ENCODE results near the gene ZKSCAN1.

The ZKSCAN1 gene

DNA sequence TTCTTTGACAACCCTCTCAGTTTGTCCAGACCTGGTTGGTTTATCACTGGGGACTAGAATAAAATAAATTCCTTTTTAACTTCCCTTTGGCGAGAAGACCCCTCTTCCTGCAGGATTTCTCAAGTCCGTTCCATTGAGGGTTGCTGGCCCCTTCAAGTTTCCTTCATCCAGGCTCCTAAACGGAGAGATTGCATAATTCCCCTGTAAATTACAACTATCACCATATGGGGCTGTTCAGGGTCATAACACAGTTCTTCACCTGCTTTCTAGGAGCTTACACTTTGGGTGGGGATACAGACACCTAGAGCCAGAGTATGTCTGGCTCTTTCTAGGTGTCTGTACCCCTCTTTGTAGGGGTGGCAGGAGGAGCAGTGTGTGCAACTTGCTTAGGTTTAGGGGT lies 70.1 kb downstream of the ZKSCAN1 start:
- no peak for DNase-seq

DNA sequence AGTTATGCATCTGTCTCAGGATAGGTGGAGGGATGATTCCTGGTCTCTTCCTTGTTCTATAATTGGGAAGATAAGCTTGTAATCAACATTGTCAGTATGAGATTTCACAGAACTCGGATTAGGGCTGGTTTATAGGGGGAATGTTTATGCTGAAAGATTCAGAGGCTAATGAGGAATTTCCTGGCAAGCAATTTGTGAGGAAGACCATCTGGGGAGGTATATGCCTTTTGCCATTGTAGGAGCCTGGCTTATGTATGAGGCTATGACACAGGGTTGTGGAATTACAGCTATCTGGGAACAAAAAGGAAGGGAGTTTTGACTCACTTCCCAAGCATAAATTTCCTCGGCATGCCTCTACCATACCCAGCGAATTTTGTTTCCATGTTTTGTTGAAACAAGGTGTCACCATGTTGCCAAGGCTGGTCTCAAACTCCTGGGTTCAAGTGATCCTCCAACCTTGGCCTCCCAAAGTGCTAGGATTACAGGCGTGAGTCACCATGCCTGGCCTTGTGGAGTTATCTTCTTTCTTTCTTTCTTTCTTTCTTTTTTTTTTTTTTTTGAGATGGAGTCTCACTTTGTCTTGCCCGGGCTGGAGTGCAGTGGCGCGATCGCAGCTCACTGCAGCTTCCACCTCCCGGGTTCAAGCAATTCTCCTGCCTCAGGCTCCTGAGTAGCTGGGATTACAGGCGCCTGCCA lies 71.8 kb downstream of the ZKSCAN1 start:
- no peak for DNase-seq

DNA sequence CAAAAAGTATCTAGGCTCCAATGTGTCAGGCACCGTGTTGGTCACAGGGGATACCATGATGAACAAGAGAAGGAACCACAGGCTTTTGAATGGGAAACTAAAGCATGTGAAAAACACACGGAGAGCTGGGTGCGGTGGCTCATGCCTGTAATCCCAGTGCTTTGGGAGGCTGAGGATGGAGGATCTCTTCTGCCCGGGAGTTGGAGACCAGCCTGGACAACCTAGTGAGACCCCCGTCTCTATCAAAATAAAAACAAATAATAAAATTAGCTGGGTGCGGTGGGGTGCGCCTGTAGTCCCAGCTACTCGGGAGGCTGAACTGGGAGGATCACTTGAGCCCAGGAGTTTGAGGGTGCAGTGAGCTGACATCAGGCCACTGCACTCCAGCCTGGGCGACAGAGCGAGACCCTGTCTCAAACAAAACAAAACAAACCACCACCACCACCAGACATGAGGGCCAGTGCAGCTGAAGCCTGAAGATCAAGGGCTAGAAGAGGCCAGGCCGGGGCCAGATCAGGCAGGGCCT lies 72.8 kb downstream of the ZKSCAN1 start:
- DNase-seq = no peak

DNA sequence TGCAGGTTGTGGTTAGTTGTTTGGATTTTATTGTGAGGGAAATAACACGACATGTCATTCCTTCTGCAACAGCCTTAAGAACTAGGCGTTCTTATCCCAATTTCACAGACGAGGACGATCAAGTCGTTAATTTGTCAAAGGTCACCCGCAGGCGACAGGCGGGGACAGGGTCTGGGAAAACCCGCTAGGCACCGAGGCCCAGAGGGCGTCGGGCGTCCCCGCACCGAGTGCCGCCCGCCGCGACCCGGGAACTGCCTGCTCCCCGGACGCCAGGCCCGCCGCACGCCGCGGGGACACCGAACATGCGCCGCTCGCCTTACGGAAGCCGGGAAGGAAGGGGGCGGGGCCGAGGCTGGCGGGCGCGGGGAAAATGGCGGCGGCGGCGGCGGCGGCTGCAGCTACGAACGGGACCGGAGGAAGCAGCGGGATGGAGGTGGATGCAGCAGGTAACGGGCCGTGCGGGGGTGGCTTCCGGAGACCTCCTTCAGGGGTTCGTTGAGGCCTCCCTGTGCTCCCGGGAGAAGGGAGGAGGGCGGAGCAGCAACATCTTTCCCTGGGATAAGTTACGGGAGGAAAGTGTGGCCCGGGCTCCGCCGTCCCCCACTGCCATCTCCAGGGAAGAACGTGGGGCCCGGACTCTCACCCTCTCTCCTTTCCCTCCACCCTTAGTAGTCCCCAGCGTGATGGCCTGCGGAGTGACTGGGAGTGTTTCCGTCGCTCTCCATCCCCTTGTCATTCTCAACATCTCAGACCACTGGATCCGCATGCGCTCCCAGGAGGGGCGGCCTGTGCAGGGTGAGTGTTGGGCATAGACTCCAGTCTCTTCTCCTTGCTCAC lies 73.4 kb downstream of the ZKSCAN1 start, which contains the start of gene COPS6:
TSS of gene COPS6 (plus strand) at position 349 of the 837 bp plus-strand sequence. CDS start at position 371, 22 bp downstream.
- DNase-seq = peak; percentile 75

DNA sequence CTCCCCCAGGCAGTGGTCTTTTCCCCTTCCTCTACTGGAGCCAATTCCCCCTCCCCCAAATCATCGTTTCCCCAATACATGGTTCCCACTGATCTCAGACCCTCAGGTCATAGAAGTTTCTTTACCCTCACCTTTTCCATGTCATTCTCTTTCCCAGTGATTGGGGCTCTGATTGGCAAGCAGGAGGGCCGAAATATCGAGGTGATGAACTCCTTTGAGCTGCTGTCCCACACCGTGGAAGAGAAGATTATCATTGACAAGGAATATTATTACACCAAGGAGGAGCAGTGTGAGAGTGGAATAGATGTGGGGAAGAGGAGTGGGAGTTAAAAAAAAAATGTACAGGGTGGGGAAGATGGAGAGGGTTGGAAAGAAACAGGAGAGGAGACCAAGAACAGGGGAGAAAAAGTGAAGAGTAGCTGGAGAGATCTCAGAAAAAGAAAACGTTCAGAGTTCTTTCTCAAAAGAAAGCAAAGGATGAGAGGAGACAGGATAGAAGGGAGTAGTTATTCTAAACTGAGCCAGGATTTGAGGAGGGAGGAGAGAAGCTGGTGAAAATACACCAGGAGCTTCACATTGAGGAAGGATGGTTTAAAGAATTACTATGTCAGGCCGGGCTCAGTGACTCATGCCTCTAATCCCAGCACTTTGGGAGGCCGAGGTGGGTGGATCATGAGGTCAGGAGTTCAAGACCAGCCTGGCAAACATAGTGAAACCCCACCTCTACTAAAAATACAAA lies 74.2 kb downstream of the ZKSCAN1 start:
- no peak for DNase-seq

DNA sequence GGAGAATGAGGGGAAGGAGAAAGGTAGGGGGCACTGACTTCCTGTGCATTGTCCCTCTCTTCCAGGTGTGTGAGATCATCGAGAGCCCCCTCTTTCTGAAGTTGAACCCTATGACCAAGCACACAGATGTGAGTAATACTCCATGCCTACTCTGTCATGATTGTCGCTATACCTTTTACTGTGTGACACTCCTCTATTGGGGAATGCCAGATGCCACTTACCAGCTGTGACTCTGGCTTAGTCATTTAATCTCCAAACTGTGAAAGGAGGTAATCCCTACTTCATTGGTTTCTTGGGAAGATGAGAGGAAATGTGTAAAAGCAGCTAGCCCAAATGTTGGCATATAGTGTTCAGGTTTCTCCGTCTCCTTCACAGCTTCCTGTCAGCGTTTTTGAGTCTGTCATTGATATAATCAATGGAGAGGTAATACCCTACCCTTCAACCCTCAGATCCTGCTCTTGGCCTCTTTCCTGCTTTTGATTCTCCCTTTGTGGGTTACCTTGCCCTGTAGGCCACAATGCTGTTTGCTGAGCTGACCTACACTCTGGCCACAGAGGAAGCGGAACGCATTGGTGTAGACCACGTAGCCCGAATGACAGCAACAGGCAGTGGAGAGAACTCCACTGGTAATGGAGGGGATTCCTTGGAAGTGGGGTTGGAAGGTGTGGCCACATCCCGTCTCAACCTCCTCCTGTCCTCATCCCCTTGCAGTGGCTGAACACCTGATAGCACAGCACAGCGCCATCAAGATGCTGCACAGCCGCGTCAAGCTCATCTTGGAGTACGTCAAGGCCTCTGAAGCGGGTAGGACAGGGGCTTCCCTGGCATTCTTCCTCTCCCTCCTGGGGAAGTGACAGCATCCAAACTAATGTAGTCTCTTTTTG lies 75.4 kb downstream of the ZKSCAN1 start:
- DNase-seq = no peak

All from NCI-H146 (cell line).